Right lobe of liver (tissue), 6 donors: ENCODE results near the gene CNTN2. TPM values are rescaled to one million over a fixed set of nuclear protein-coding genes. Genes with fewer than 3 reads are reported as not detected.

ENCODE experiments used
- ATAC-seq, 4 donors: fragments of 200-7000 bp; cut with Tn5 transposase; one replicate each; pipeline ENCODE4 v1.9.1; 2020; ENCODE audit warnings: mild to moderate bottlenecking in 4 of 4, moderate library complexity in 4 of 4
- DNase-seq, 3 donors: peaks; one replicate each; pipeline ENCODE4 v3.0.0-alpha.2; 2020
- H3K27ac ChIP-seq, 3 donors: fragments of 200-600 bp; one replicate each; pipeline ENCODE4 v1.8.0; 2022
- H3K27me3 ChIP-seq, 2 donors: fragments of 200-600 bp; one replicate each; pipeline ENCODE4 v1.8.0; 2022
- H3K36me3 ChIP-seq, 4 donors: fragments of 200-600 bp; sonication (generic) in 1 of 4; one replicate each; pipeline versions ENCODE4 v1.5.1 to v1.8.0; 2017 to 2022; ENCODE audit warnings: control low read depth in 1 of 4
- H3K4me1 ChIP-seq, 4 donors: fragments of 200-600 bp; sonication (generic) in 1 of 4; one replicate each; pipeline versions ENCODE4 v1.5.1 to v1.8.0; 2017 to 2022; ENCODE audit warnings: control low read depth in 1 of 4
- H3K4me3 ChIP-seq, 3 donors: fragments of 200-600 bp; one replicate each; pipeline ENCODE4 v1.8.0; 2022
- H3K9me3 ChIP-seq, 4 donors: fragments of 200-600 bp; sonication (generic) in 1 of 4; one replicate each; pipeline versions ENCODE4 v1.5.1 to v1.8.0; 2017 to 2022; ENCODE audit warnings: control low read depth in 1 of 4
- CTCF ChIP-seq, 4 donors: fragments of 200-600 bp in 3 of 4; fragments of 450-650 bp in 1 of 4; IDR thresholded peaks; one replicate each; pipeline versions ENCODE4 v1.5.1 to v1.8.0; 2016 to 2022; ENCODE audit warnings: antibody characterized with exemption in 4 of 4, mild to moderate bottlenecking in 2 of 4
- POLR2A ChIP-seq: fragments of 450-650 bp; IDR thresholded peaks from one replicate; pipeline ENCODE4 v1.6.1; 2017; ENCODE audit warnings: antibody characterized with exemption, mild to moderate bottlenecking
- WGBS: methylation state at CpG from one replicate; pipeline ENCODE4 v1.1.6; 2018; ENCODE audit warnings: low coverage, low lambda C conversion rate; ENCODE audit not compliant: insufficient coverage; ENCODE audit errors: missing lambda C conversion rate; 5-methylcytosine and 5-hydroxymethylcytosine counted together
- intact Hi-C, 2 donors: fragments of 100-400 bp; cut with DNase I; formaldehyde crosslinking; loops; one replicate each; pipeline versions ENCODE4 v1.11.2 to v1.14.1; 2022
- long read RNA-seq: library from polyadenylated mRNA; unstranded; transcript quantifications from one replicate; pipeline ENCODE4 v2.0.0, GENCODE V29; 2019
- total RNA-seq, 6 experiments: library from RNA; depleted of rRNA in 2 of 6; stranded (reverse); fragments of >200 nt in 2 of 6; fragmentation: NEBNext Ultra II Directional in 3 of 6; extraction: Animal tissue kit (Norgen Biotek cat#: 25700) in 3 of 6; gene quantifications; one replicate each; pipeline versions ENCODE4 v1.1.0 to v1.2.4, GENCODE V29; 2016 to 2023
- donor health status: DM: no; HTN: yes; CAD: no.
- donor health status: DM: no; HTN: no; CAD: no.
- donor health status: DM: no; HTN: no; CAD: no.
- donor health status: DM: no; HTN: yes; CAD: no.
- donor health status: DM: no; HTN: yes; CAD: no.

The CNTN2 gene, protein sequence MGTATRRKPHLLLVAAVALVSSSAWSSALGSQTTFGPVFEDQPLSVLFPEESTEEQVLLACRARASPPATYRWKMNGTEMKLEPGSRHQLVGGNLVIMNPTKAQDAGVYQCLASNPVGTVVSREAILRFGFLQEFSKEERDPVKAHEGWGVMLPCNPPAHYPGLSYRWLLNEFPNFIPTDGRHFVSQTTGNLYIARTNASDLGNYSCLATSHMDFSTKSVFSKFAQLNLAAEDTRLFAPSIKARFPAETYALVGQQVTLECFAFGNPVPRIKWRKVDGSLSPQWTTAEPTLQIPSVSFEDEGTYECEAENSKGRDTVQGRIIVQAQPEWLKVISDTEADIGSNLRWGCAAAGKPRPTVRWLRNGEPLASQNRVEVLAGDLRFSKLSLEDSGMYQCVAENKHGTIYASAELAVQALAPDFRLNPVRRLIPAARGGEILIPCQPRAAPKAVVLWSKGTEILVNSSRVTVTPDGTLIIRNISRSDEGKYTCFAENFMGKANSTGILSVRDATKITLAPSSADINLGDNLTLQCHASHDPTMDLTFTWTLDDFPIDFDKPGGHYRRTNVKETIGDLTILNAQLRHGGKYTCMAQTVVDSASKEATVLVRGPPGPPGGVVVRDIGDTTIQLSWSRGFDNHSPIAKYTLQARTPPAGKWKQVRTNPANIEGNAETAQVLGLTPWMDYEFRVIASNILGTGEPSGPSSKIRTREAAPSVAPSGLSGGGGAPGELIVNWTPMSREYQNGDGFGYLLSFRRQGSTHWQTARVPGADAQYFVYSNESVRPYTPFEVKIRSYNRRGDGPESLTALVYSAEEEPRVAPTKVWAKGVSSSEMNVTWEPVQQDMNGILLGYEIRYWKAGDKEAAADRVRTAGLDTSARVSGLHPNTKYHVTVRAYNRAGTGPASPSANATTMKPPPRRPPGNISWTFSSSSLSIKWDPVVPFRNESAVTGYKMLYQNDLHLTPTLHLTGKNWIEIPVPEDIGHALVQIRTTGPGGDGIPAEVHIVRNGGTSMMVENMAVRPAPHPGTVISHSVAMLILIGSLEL
- under 1 TPM in 1 of 6 experiments, not detected in 5; 0.49 TPM for total RNA-seq
- long read RNA-seq: 0 reads

GRCh38 chr1:205042911-205043806 lies at the start of gene CNTN2:
Gene CNTN2 (plus strand): TSS chr1:205043212. CDS start chr1:205053186, 9,974 bp downstream.
- Histone ChIP-seq H3K27me3 (no peaks in the 10 kb centered on the region), H3K4me3 (no peak within 1 kb of the TSS), H3K9me3 (no peaks in the 10 kb centered on the region), H3K36me3 (no peaks in the 10 kb centered on the region), H3K4me1 (peaks cover 0 to 29% (median 16%) of the 10 kb centered on the region in 4 donors), H3K27ac (no peak within 1 kb of the TSS)
- intact Hi-C loops: no loop called here
- WGBS: 38% methylated on average over 16 of the region's 53 CpGs
- ATAC-seq: no peak
- TF ChIP-seq CTCF (IDR thresholded peaks at IDR 0.05) (no peak), POLR2A (no peak)
- DNase-seq: no peak

GRCh38 chr1:204994086-204994862 lies 48.7 kb upstream of the CNTN2 start:
- ATAC-seq: peak; percentile 54 to 68 (median 58)
- intact Hi-C loops: no loop called here
- Histone ChIP-seq H3K4me3 (no peak overlapping the region), H3K9me3 (no peaks in the 10 kb centered on the region), H3K27ac (peak overlapping the region in 2 of 3 donors; percentile 52 to 60), H3K27me3 (no peaks in the 10 kb centered on the region), H3K36me3 (no peaks in the 10 kb centered on the region), H3K4me1 (peaks cover 0 to 39% (median 11%) of the 10 kb centered on the region in 4 donors)
- no peak for TF ChIP-seq CTCF (IDR thresholded peaks at IDR 0.05)
- TF ChIP-seq POLR2A: no peak
- WGBS: 62% methylated on average over 9 of the region's 10 CpGs
- DNase-seq: no peak

DNA sequence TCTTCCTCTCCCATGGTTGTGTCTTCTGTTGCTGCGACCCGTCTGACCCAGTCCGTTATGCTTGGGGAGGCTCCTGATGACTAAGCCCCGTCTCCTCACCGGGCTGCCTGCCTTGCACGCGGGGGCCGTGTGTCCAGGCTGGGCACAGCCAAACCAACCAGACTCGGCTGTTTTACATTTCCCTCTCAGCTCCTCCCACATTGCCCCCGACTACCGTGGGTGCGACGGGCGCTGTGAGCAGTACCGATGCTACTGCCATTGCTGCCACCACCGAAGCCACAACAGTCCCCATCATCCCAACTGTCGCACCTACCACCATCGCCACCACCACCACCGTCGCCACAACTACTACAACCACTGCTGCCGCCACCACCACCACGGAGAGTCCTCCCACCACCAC lies 46.0 kb upstream of the CNTN2 start:
- intact Hi-C loops: no loop called here
- H3K27ac ChIP-seq: no peak overlapping the region
- peaks cover 0 to 28% (median 8%) of the 10 kb centered on the region in 4 donors for H3K4me1 ChIP-seq
- H3K36me3 ChIP-seq: no peaks in the 10 kb centered on the region
- ATAC-seq (no peak), DNase-seq (no peak)
- TF ChIP-seq POLR2A (no peak), CTCF (IDR thresholded peaks at IDR 0.05) (no peak)
- H3K4me3 ChIP-seq: no peak overlapping the region
- H3K9me3 ChIP-seq: no peaks in the 10 kb centered on the region
- no peaks in the 10 kb centered on the region for H3K27me3 ChIP-seq
- 86% methylated on average over 11 of the region's 22 CpGs for WGBS
